Ovary (tissue), 3 donors: Measurements from ENCODE around the gene CMTM5.

ENCODE experiments used
- EP300 ChIP-seq: sonication (generic); formaldehyde crosslinking; IDR thresholded peaks from one replicate; pipeline ENCODE4 v1.6.1; 2017; ENCODE audit warnings: antibody characterized with exemption
- POLR2A ChIP-seq: fragments of 450-650 bp; IDR thresholded peaks from one replicate; pipeline ENCODE4 v1.6.1; 2017; ENCODE audit warnings: antibody characterized with exemption, mild to moderate bottlenecking, moderate library complexity
- TF ChIP-seq, protein P1 (sequence below), 3 donors: fragments of 450-650 bp in 2 of 3; fragments of 200-600 bp in 1 of 3; IDR thresholded peaks; one replicate each; pipeline versions ENCODE4 v1.5.1 to v1.8.0; 2016 to 2022; ENCODE audit warnings: antibody characterized with exemption in 3 of 3, mild to moderate bottlenecking in 1 of 3
- donor health status: DM: no; HTN: no; CAD: no.

DNA sequence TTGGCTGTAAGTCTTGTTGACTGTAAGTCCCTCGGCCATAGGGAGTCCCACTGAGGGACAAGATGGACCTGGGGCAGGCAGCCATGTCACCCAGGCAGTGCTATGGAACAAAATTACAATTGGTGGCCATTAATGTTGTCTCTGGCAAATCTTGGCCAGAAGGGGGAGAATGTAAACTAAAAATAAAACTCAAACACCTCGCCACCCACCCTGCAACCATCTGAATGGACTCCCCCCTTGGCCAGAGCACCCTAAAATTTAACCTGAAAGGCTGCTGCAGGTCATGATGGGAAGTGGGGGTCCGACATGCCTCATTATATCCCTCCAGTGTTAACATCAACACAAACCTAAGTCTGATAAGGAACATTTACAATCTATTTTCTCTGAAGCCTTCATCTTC, 32.4 kb upstream of the CMTM5 start:
- TF ChIP-seq EP300 (no peak), POLR2A (no peak)
- TF ChIP-seq, protein P1, sequence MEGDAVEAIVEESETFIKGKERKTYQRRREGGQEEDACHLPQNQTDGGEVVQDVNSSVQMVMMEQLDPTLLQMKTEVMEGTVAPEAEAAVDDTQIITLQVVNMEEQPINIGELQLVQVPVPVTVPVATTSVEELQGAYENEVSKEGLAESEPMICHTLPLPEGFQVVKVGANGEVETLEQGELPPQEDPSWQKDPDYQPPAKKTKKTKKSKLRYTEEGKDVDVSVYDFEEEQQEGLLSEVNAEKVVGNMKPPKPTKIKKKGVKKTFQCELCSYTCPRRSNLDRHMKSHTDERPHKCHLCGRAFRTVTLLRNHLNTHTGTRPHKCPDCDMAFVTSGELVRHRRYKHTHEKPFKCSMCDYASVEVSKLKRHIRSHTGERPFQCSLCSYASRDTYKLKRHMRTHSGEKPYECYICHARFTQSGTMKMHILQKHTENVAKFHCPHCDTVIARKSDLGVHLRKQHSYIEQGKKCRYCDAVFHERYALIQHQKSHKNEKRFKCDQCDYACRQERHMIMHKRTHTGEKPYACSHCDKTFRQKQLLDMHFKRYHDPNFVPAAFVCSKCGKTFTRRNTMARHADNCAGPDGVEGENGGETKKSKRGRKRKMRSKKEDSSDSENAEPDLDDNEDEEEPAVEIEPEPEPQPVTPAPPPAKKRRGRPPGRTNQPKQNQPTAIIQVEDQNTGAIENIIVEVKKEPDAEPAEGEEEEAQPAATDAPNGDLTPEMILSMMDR (IDR thresholded peaks at IDR 0.05): no peak
